Mammary epithelial cell (primary cell): ENCODE results near the gene PHLPP1.

Experiments used
- CTCF ChIP-seq, 2 donors: IDR thresholded peaks in 1 of 2; conservative IDR thresholded peaks in 1 of 2; 2 replicates each; pipeline ENCODE4 v1.5.1; 2011 to 2012; ENCODE audit warnings: inconsistent platforms in 2 of 2, low read length in 2 of 2, mild to moderate bottlenecking in 2 of 2, control low read depth in 1 of 2, low read depth in 1 of 2; ENCODE audit not compliant: insufficient read depth in 1 of 2; ENCODE audit errors: extremely low read depth in 1 of 2
- EZH2 ChIP-seq: IDR thresholded peaks from 2 replicates; pipeline ENCODE4 v1.6.1; 2012; ENCODE audit warnings: low read length, inconsistent platforms, borderline replicate concordance

DNA sequence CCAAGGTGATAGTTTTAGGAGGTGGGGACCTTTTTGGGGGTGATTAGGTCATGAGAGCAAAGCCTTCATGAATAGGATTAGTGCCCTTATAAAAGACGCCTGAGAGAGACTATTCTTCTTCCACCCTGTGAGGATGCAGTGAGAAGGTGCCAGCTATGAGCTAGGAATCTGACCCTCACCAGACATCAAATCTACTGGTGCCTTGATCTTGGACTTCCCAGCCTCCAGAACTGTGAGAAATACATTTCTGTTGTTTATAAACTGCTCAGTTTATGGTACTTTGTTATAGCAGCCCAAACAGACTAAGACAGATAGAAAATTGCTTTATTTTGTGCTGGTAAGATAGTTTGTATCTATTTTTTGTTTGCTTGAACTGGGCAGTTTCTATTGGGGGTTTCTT lies 40.1 kb downstream of the PHLPP1 start:
- TF ChIP-seq CTCF (conservative IDR thresholded peaks at IDR 0.05 in 1 of 2, IDR thresholded peaks at IDR 0.05 in 1 of 2; ENCODE audit: extremely low read depth in 1 of 2, insufficient read depth in 1 of 2, low read depth in 1 of 2, low read length in 2 of 2) (no peak), EZH2 (no peak)
